ENCODE data around the gene SLC6A9. TPM values are rescaled to one million over a fixed set of nuclear protein-coding genes. Genes with fewer than 3 reads are reported as not detected.
A peak's percentile ranks its signal among the peaks of the same experiment; 100 is the strongest.

Gene SLC6A9
- total and polyA plus RNA-seq, 12 donors = 11.8 to 198 (median 23.5) TPM

GRCh38 chr1:43990271-43991199 is 40.7 kb downstream of the SLC6A9 start:
- Histone ChIP-seq H3K27ac (peak overlapping the region; percentile 20 to 82 (median 79)), H3K36me3 (replicated peaks in 1 of 2) (no peaks in the 10 kb centered on the region), H3K27me3 (no peaks in the 10 kb centered on the region), H3K9me3 (replicated peaks in 1 of 3) (no peaks in the 10 kb centered on the region), H3K4me3 (peak overlapping the region in 1 of 4 donors; percentile 73), H3K4me1 (replicated peaks in 1 of 2) (peaks cover 7 to 11% of the 10 kb centered on the region in 2 donors)
- intact Hi-C loops (cut with DNase I) = no loop called here
- 65 to 81% (median 73%) methylated on average over 12 to 19 of the region's 19 CpGs for WGBS, 4 donors
- peak in 1 of 7 donors; percentile 25 for DNase-seq
- TF ChIP-seq POLR2A (IDR thresholded peaks at IDR 0.05) (no peak), CTCF (IDR thresholded peaks at IDR 0.05) (no peak)

- TF ChIP-seq POLR2A (IDR thresholded peaks at IDR 0.05) (no peak), CTCF (IDR thresholded peaks at IDR 0.05) (no peak)
- peaks cover 7 to 11% of the 10 kb centered on the region in 2 donors for H3K4me1 ChIP-seq (replicated peaks in 1 of 2)
- intact Hi-C loops (cut with DNase I) = no loop called here
- H3K27ac ChIP-seq = no peak overlapping the region
- no peaks in the 10 kb centered on the region for H3K36me3 ChIP-seq (replicated peaks in 1 of 2)
- WGBS, 4 donors = 83 to 93% (median 87%) methylated on average over 6 of the region's 6 CpGs
- no peak overlapping the region for H3K4me3 ChIP-seq
- H3K9me3 ChIP-seq (replicated peaks in 1 of 3) = no peaks in the 10 kb centered on the region
- H3K27me3 ChIP-seq = no peaks in the 10 kb centered on the region
- DNase-seq = no peak
These were observed 43.9 kb downstream of the SLC6A9 start for GRCh38 chr1:43987159-43987902.

GRCh38 chr1:43986712-43987111 is 44.5 kb downstream of the SLC6A9 start:
- intact Hi-C loops (cut with DNase I) = no loop called here
- no peak overlapping the region for H3K4me3 ChIP-seq
- 85 to 89% (median 87%) methylated on average over 6 of the region's 6 CpGs for WGBS, 4 donors
- no peak overlapping the region for H3K27ac ChIP-seq
- H3K4me1 ChIP-seq (replicated peaks in 1 of 2) = peaks cover 6 to 7% of the 10 kb centered on the region in 2 donors
- TF ChIP-seq CTCF (IDR thresholded peaks at IDR 0.05) (no peak), POLR2A (IDR thresholded peaks at IDR 0.05) (no peak)
- H3K9me3 ChIP-seq (replicated peaks in 1 of 3) = no peaks in the 10 kb centered on the region
- DNase-seq = no peak
- no peaks in the 10 kb centered on the region for H3K36me3 ChIP-seq (replicated peaks in 1 of 2)
- no peaks in the 10 kb centered on the region for H3K27me3 ChIP-seq

GRCh38 chr1:43985984-43986595 is 45.2 kb downstream of the SLC6A9 start:
- 88 to 93% (median 92%) methylated on average over 4 of the region's 4 CpGs for WGBS, 4 donors
- no peak overlapping the region for H3K4me3 ChIP-seq
- H3K27ac ChIP-seq = no peak overlapping the region
- H3K9me3 ChIP-seq (replicated peaks in 1 of 3) = no peaks in the 10 kb centered on the region
- no peak for DNase-seq
- intact Hi-C loops (cut with DNase I) = no loop called here
- TF ChIP-seq CTCF (IDR thresholded peaks at IDR 0.05) (no peak), POLR2A (IDR thresholded peaks at IDR 0.05) (no peak)
- H3K36me3 ChIP-seq (replicated peaks in 1 of 2) = no peaks in the 10 kb centered on the region
- H3K4me1 ChIP-seq (replicated peaks in 1 of 2) = peaks cover 4 to 6% of the 10 kb centered on the region in 2 donors
- H3K27me3 ChIP-seq = no peaks in the 10 kb centered on the region

Measured in adrenal gland (tissue), 12 donors.